C4-2B (cell line): ENCODE data around the gene ZNF774.

Experiments
- ZFX ChIP-seq: fragments of 450-650 bp; IDR thresholded peaks from 2 replicates; pipeline ENCODE4 v1.6.1; 2017
- TF ChIP-seq, protein P1 (sequence below): fragments of 450-650 bp; conservative IDR thresholded peaks from 2 replicates; pipeline ENCODE4 v1.5.1; 2017; ENCODE audit warnings: mild to moderate bottlenecking

DNA sequence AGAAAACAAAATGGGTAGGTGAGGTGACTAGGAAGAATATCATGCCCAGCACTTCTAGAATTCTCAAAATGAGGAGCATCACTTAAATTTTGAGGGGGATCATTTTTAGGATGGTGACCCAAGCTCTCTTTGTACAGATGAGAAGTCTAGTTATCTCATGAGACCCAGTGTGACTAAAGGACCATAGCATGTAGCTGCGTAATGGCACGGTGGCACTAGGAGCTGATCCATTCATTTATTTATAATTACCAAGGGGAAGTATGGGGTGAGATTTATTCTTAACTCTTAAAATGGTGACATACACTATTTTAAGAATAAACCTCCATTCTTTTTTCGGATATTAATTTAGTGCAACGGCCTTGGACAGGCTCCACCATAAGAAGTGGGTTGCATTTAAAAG, 44.2 kb downstream of the ZNF774 start:
- TF ChIP-seq, protein P1, sequence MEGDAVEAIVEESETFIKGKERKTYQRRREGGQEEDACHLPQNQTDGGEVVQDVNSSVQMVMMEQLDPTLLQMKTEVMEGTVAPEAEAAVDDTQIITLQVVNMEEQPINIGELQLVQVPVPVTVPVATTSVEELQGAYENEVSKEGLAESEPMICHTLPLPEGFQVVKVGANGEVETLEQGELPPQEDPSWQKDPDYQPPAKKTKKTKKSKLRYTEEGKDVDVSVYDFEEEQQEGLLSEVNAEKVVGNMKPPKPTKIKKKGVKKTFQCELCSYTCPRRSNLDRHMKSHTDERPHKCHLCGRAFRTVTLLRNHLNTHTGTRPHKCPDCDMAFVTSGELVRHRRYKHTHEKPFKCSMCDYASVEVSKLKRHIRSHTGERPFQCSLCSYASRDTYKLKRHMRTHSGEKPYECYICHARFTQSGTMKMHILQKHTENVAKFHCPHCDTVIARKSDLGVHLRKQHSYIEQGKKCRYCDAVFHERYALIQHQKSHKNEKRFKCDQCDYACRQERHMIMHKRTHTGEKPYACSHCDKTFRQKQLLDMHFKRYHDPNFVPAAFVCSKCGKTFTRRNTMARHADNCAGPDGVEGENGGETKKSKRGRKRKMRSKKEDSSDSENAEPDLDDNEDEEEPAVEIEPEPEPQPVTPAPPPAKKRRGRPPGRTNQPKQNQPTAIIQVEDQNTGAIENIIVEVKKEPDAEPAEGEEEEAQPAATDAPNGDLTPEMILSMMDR: no peak
- TF ChIP-seq ZFX: no peak
